GM19438 (cell line): ENCODE measurements around the gene CEACAM1.
"Not testable (repeated sequence)": the region's sequence is repeated elsewhere in the genome, so short reads cannot be mapped to it uniquely, and the experiment has no call there.

Source experiments
- ATAC-seq: cut with Tn5 transposase; IDR thresholded peaks from one replicate; pipeline ENCODE4 v1.9.1; 2021; ENCODE audit warnings: low read depth; ENCODE audit not compliant: unreplicated experiment

CEACAM1 gene

GRCh38 chr19:42512743-42513304, 15.5 kb downstream of the CEACAM1 start:
- peak; percentile 90 for ATAC-seq

- no peak for ATAC-seq
These were observed 16.1 kb downstream of the CEACAM1 start for GRCh38 chr19:42512130-42512636.

- no peak for ATAC-seq
These were observed 16.9 kb downstream of the CEACAM1 start for GRCh38 chr19:42511340-42511739.

DNA sequence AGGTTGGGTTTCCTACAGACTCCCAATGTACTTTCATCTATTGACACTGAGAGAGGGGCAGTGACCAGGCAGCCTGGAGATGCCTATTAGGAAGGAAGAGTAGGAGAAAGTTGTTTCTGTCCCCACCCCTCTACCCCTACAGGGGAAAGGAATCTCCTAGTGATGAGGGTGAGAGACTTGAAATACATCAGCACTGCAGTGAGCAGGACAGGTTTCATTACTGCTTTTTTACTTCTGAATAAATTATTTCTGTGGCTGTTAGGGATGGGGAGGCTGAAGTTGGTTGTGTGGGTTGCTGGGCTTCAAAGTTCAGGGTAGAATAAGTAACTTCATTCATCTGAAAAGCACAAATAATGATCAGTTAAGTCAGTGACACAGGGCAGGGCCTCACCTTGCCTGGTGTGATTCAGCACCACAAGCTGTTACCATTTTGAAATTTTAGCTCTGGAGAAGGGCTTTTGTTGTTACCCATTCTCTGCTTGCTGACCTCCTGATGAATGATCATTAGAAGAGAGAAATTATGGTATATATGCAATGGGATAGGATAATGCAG, 19.3 kb downstream of the CEACAM1 start:
- ATAC-seq = no peak

GRCh38 chr19:42505066-42505465, 23.2 kb downstream of the CEACAM1 start:
- ATAC-seq = no peak

DNA sequence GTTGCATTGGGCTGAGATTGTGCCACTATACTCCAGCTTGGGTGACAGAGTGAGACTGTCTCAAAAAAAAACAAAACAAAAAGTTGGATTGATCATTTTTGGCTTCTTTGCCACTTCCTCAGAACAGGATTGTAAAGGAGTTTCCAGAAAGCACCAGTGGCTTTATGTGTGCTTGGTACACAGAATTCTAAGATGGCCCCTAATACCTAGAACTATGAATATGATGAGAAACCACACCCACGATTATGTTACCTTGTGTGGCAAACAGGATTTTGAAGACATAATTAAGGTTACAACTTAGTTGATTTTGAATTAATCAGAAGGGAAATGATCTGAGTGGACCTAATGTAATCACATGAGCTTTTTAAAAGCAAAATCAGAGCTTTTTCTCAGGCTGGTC, 26.5 kb downstream of the CEACAM1 start:
- ATAC-seq = no peak

- not testable (repeated sequence) for ATAC-seq
These were observed 27.0 kb downstream of the CEACAM1 start for GRCh38 chr19:42501243-42501642.

DNA sequence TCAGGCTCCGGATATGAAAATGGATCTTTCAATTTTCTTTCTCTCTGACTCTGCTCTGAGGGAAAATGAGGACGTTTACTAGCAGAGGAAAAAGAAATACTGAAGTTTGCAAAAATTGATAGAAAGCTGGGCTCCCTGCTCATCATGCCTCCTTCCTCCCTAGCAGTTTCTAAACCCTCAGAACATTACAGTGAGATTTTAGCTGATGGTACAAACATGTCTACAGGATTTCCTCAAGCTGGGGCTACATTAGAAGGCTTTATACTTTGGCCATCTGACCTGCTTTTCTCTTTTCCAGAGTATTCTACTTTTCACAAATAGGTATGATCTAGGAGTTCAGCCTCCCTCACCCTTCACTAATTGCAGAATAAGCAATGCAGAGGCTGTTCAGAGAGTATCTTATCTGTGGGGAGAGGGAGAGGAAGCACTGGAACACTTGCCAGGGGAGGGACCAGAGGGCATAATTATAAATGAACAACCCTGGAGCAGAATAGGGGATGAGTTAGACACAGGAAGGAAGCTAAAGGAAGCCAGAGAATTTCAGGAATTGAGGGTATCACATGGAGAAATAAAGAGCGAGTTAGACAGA, 30.0 kb downstream of the CEACAM1 start:
- no peak for ATAC-seq

DNA sequence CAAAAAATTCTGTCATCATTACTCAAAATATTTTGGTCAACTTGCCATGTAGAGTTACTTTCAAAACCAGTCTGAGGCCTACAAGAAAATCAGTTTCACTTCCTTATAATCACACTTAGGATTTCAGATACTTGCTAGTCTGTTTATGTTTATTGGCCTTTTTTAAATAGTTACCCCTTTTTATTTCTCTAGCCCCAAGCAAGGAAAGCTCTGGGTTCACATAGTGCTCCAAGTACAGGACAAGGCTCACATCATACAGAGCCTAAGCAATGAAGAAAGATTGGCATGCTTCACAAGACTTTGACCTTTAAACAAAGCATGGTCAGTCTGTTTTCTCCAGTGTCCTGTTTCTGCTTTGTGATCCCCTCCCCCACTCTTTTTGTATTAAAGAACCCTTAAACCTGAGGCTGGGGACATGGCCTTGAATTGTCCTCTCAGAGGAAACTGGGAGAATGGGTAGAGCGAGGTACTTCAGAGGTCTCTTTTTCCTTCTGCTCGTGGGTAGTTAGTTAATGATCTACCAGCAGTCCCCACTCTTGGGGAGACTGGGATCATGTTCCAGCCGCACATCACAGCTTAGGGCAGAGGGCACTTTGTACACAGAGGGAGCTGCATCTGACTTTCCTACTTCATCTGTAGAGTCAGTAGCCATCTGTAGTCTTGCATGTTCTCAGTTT, 30.7 kb downstream of the CEACAM1 start:
- ATAC-seq = no peak

DNA sequence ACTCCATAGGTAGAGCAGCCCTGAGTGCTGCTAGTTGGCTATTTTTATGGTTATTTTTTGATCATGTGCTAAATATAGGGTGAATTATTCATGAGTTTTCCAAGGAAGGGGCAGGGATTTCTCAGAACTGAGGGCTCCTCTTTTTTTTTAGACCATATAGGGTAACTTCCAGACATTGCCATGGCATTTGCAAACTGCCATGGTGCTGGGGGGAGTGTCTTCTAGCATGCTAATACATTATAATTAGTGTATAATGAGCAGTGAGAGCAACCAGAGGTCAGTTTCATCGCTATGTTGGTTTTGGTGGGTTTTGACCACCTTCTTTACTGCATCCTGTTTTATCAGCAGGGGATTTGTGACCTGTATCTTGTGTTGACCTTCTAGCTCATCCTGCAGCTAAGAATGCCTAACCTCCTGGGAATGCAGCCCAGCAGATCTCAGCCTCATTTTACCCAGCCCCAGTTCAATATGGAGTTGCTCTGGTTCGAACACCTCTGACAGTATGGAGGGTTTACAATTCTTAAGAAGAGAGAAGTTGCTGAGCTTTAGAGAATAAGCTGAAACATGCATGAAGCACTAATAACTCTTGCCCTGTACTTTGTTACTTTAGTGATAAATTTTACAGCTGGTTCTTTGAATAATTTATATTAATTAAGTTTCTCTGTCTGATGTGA, 31.7 kb downstream of the CEACAM1 start:
- ATAC-seq = no peak

- ATAC-seq = no peak
These were observed 32.6 kb downstream of the CEACAM1 start for GRCh38 chr19:42495663-42496062.

DNA sequence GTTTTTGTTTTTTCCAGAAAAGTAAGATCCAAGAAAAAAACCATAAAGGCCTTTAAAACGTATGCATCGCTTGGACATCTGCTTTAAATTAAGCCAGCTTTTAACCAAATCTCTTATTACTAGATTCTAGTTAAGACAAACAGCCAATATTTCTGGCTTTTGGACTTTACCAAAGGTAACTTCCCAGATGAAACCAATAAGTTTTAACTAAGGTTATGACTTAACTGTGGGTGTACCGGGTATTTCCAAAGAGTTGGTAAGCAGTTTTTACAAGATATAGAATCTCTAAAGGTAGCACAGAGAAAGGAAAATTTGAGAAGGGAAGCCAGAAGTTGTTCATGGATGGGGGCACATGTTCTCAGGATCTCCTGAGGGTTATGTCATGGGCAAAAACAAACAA, 34.0 kb downstream of the CEACAM1 start:
- no peak for ATAC-seq

DNA sequence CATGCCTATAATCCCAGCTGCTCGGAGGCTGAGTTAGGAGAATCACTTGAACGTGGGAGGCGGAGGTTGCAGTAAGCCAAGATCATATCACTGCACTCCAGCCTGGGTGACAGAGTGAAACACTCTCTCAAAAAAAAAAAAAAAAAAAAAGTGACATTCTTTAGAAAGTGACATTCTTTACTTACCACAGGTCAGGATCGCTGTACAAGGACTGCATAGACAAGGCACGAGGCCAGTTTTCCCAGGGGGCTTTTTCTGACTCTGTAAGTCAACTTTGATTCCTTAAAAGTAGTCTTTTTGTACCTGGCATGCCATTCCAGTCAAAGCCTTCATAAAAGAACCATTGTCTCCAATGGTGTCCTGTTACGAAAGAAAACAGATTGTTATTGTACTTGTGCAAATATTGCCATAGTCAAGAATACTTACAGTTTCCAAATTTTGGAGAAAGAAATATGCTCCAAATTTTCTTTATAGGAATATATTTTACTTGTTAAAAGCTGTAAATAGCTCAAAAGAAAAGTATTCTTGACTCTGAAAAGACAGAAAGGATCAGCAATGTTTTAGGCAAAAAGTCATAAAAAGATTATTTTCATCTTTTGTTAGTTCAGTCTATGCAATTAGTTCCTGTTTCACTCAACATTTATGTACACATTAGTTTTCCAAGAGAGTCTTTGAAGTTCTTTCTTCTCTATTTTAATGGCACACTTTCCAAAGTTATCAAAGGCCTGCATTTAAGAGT, 39.3 kb downstream of the CEACAM1 start:
- no peak for ATAC-seq

GRCh38 chr19:42487798-42488178, 40.5 kb downstream of the CEACAM1 start:
- ATAC-seq = no peak

DNA sequence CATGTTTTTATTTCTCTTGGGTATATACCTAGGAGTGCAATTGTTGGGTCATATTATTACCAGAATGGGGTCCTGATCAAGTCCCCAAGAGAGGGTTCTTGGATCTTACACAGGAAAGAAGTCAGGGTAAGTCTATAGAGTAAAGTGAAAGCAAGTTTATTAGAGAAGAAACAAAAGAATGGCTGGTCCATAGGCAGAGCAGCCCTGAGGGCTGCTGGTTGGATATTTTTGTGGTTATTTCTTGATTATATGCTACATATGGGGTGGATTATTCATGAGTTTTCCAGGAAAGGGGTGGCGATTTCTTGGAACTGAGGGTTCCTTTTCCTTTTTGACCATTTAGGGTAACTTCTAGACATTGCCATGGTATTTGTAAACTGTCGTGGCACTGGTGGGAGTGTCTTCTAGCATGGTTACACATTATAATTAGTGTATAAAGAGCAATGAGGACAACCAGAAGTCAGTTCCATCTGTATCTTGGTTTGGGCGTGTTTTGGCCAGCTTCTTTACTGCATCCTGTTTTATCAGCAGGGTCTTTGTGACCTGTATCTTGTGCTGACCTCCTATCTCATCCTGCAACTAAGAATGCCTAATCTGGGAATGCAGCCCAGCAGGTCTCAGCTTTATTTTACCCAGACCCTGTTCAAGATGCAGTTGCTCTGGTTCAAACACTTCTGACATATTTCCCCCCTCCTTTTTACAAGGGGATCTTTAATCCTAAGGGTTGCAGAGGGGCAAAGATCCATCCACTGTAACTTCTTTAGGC, 41.1 kb downstream of the CEACAM1 start:
- no peak for ATAC-seq

DNA sequence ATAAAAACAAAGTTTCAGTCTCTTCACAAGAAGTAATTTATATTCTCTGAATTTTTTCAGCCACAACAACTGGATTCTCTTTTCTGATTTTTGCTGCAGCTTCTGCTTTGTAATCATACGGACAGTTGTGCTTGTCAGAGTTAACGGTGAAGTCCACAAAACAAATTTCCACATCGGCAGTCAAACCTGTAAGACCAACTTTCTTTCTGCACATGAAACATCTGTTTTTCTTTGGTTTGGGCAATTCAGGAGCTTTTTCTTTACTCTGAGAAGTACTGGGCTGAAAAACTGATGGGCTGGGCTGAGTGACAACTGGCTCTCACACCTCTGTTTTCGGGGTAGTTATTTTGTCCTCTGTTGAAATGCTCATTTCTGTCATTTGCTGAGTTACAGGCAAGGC, 43.2 kb downstream of the CEACAM1 start:
- ATAC-seq = not testable (repeated sequence)

DNA sequence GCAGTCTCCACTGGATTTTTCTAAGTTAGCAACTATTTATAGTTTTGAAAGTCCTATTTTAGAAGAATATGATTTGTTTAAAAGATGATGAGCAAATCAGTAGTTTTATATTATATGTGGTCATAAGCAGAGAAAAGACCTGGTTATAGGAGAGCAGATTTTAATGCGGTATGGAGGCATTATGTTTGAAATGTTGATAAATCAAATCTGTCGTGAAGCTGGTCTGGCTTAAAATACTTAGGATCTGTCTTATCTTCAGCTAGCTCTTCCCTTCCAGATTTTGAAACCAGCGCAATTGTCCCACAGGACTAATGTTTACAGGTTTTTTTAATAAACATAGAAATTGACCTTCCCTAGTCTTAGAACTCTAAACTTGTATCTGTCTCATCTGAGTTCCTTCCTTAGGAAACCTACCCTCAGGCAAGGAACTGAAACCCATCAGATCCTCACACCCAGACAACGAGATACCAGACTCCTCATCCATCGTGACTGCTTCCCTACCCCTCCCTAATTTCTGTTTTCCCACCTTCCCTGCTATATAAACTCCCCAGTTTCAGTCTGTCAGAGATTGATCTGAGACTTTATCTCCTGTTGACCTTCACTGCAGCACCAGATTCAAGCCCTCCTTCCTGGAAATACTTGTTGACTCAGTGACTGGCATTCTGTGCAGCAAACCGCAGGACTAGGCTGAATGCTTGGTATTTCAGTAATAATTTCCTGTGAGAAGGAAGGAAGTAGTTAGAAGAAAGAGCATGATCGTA, 47.8 kb downstream of the CEACAM1 start:
- no peak for ATAC-seq

DNA sequence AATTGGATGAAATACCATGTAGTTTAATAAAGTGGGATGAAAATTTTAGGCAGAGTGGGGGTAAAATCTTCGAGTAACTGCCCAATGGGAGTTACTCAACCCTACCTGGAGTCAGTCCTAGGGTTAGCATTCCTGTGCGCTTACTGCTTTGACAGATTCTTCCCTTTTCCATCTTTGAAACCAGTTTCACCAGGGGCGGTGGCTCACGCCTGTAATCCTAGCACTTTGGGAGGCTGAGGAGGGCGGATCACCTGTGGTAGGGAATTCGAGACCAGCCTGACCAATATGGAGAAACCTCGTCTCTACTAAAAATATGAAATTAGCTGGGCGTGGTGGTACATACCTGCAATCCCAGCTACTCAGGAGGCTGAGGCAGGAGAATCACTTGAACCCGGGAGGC, 48.5 kb downstream of the CEACAM1 start:
- ATAC-seq = no peak

GRCh38 chr19:42478765-42479311, 49.4 kb downstream of the CEACAM1 start:
- no peak for ATAC-seq
